Measurements from ENCODE around the gene AFF4.
"Not testable (repeated sequence)": the region's sequence is repeated elsewhere in the genome, so short reads cannot be mapped to it uniquely, and the experiment has no call there.

Gene AFF4

GRCh38 chr5:132971483-132972435, 8.3 kb upstream of the AFF4 start:
- no peak for DNase-seq (ENCODE audit: low read depth, low spot score)
- Histone ChIP-seq H3K9ac (ENCODE audit: insufficient read length, low read depth) (no peak overlapping the region), H3K4me1 (ENCODE audit: insufficient read depth, insufficient read length) (no peaks in the 10 kb centered on the region), H3K36me3 (ENCODE audit: insufficient read depth, insufficient read length, low read length) (no peaks in the 10 kb centered on the region), H3K27me3 (ENCODE audit: insufficient read depth, insufficient read length) (no peaks in the 10 kb centered on the region), H3K4me3 (ENCODE audit: insufficient read length, low read depth) (no peak overlapping the region), H3K9me3 (ENCODE audit: insufficient read depth, low read length) (0 out of 2 replicates have a peak, but pooled peaks cover 5% of the 10 kb centered on the region)
- TF ChIP-seq SUZ12 (IDR thresholded peaks at IDR 0.05; ENCODE audit: extremely low read depth, insufficient read depth, insufficient read length), result no peak
- no peak for TF ChIP-seq ZNF274 (IDR thresholded peaks at IDR 0.05; ENCODE audit: low read depth, low read length)
- no peak for TF ChIP-seq YY1 (IDR thresholded peaks at IDR 0.05; ENCODE audit: insufficient read depth, insufficient read length)

- no peak overlapping the region for H3K9ac ChIP-seq (ENCODE audit: insufficient read length, low read depth)
- H3K9me3 ChIP-seq (ENCODE audit: insufficient read depth, low read length), result no peaks in the 10 kb centered on the region
- no peaks in the 10 kb centered on the region for H3K4me1 ChIP-seq (ENCODE audit: insufficient read depth, insufficient read length)
- H3K27me3 ChIP-seq (ENCODE audit: insufficient read depth, insufficient read length), result no peaks in the 10 kb centered on the region
- no peaks in the 10 kb centered on the region for H3K36me3 ChIP-seq (ENCODE audit: insufficient read depth, insufficient read length, low read length)
- TF ChIP-seq YY1 (IDR thresholded peaks at IDR 0.05; ENCODE audit: insufficient read depth, insufficient read length), result no peak
- TF ChIP-seq ZNF274 (IDR thresholded peaks at IDR 0.05; ENCODE audit: low read depth, low read length), result no peak
- TF ChIP-seq SUZ12 (IDR thresholded peaks at IDR 0.05; ENCODE audit: extremely low read depth, insufficient read depth, insufficient read length), result no peak
- H3K4me3 ChIP-seq (ENCODE audit: insufficient read length, low read depth), result no peak overlapping the region
- no peak for DNase-seq (ENCODE audit: low read depth, low spot score)
These were observed 1.7 kb upstream of the AFF4 start for GRCh38 chr5:132965120-132965519.

GRCh38 chr5:132962429-132963021, 909 bp downstream of the AFF4 start:
- H3K36me3 ChIP-seq (ENCODE audit: insufficient read depth, insufficient read length, low read length), result no peaks in the 10 kb centered on the region
- no peaks in the 10 kb centered on the region for H3K27me3 ChIP-seq (ENCODE audit: insufficient read depth, insufficient read length)
- peak overlapping the region; percentile 93 for H3K9ac ChIP-seq (ENCODE audit: insufficient read length, low read depth)
- H3K4me1 ChIP-seq (ENCODE audit: insufficient read depth, insufficient read length), result no peaks in the 10 kb centered on the region
- TF ChIP-seq SUZ12 (IDR thresholded peaks at IDR 0.05; ENCODE audit: extremely low read depth, insufficient read depth, insufficient read length), result no peak
- TF ChIP-seq YY1 (IDR thresholded peaks at IDR 0.05; ENCODE audit: insufficient read depth, insufficient read length), result no peak
- no peak for TF ChIP-seq ZNF274 (IDR thresholded peaks at IDR 0.05; ENCODE audit: low read depth, low read length)
- DNase-seq (ENCODE audit: low read depth, low spot score), result no peak
- no peaks in the 10 kb centered on the region for H3K9me3 ChIP-seq (ENCODE audit: insufficient read depth, low read length)
- H3K4me3 ChIP-seq (ENCODE audit: insufficient read length, low read depth), result peak overlapping the region; percentile 70

- H3K9ac ChIP-seq (ENCODE audit: insufficient read length, low read depth), result peak overlapping the region; percentile 93
- no peaks in the 10 kb centered on the region for H3K9me3 ChIP-seq (ENCODE audit: insufficient read depth, low read length)
- peak overlapping the region; percentile 70 for H3K4me3 ChIP-seq (ENCODE audit: insufficient read length, low read depth)
- no peaks in the 10 kb centered on the region for H3K4me1 ChIP-seq (ENCODE audit: insufficient read depth, insufficient read length)
- H3K36me3 ChIP-seq (ENCODE audit: insufficient read depth, insufficient read length, low read length), result peaks cover 2% of the 10 kb centered on the region
- TF ChIP-seq ZNF274 (IDR thresholded peaks at IDR 0.05; ENCODE audit: low read depth, low read length), result no peak
- TF ChIP-seq SUZ12 (IDR thresholded peaks at IDR 0.05; ENCODE audit: extremely low read depth, insufficient read depth, insufficient read length), result no peak
- TF ChIP-seq YY1 (IDR thresholded peaks at IDR 0.05; ENCODE audit: insufficient read depth, insufficient read length), result no peak
- no peaks in the 10 kb centered on the region for H3K27me3 ChIP-seq (ENCODE audit: insufficient read depth, insufficient read length)
- DNase-seq (ENCODE audit: low read depth, low spot score), result no peak
These were observed 1.5 kb downstream of the AFF4 start for GRCh38 chr5:132961887-132962286.

GRCh38 chr5:132961123-132961815, 2.2 kb downstream of the AFF4 start:
- H3K27me3 ChIP-seq (ENCODE audit: insufficient read depth, insufficient read length); DNase-seq (ENCODE audit: low read depth, low spot score); H3K9me3 ChIP-seq (ENCODE audit: insufficient read depth, low read length); H3K36me3 ChIP-seq (ENCODE audit: insufficient read depth, insufficient read length, low read length); H3K4me1 ChIP-seq (ENCODE audit: insufficient read depth, insufficient read length): not testable (repeated sequence)
- Histone ChIP-seq H3K4me3 (ENCODE audit: insufficient read length, low read depth) (peak overlapping the region; percentile 70), H3K9ac (ENCODE audit: insufficient read length, low read depth) (peak overlapping the region; percentile 93)

- not testable (repeated sequence) for H3K9ac ChIP-seq (ENCODE audit: insufficient read length, low read depth); H3K4me3 ChIP-seq (ENCODE audit: insufficient read length, low read depth); H3K4me1 ChIP-seq (ENCODE audit: insufficient read depth, insufficient read length); H3K9me3 ChIP-seq (ENCODE audit: insufficient read depth, low read length); DNase-seq (ENCODE audit: low read depth, low spot score); H3K27me3 ChIP-seq (ENCODE audit: insufficient read depth, insufficient read length)
- H3K36me3 ChIP-seq (ENCODE audit: insufficient read depth, insufficient read length, low read length), result peaks cover 18% of the 10 kb centered on the region
These were observed 7.2 kb downstream of the AFF4 start for GRCh38 chr5:132956166-132956799.

GRCh38 chr5:132953710-132954109, 9.7 kb downstream of the AFF4 start:
- no peaks in the 10 kb centered on the region for H3K9me3 ChIP-seq (ENCODE audit: insufficient read depth, low read length)
- TF ChIP-seq YY1 (IDR thresholded peaks at IDR 0.05; ENCODE audit: insufficient read depth, insufficient read length) (no peak), SUZ12 (IDR thresholded peaks at IDR 0.05; ENCODE audit: extremely low read depth, insufficient read depth, insufficient read length) (no peak), ZNF274 (IDR thresholded peaks at IDR 0.05; ENCODE audit: low read depth, low read length) (no peak)
- no peak overlapping the region for H3K9ac ChIP-seq (ENCODE audit: insufficient read length, low read depth)
- no peaks in the 10 kb centered on the region for H3K4me1 ChIP-seq (ENCODE audit: insufficient read depth, insufficient read length)
- no peak for DNase-seq (ENCODE audit: low read depth, low spot score)
- H3K4me3 ChIP-seq (ENCODE audit: insufficient read length, low read depth), result no peak overlapping the region
- H3K36me3 ChIP-seq (ENCODE audit: insufficient read depth, insufficient read length, low read length), result peaks cover 18% of the 10 kb centered on the region
- no peaks in the 10 kb centered on the region for H3K27me3 ChIP-seq (ENCODE audit: insufficient read depth, insufficient read length)

All from NT2/D1 (cell line).